Esophagus squamous epithelium (tissue), 5 donors: ENCODE data around the gene DIPK1C. TPM values are rescaled to one million over a fixed set of nuclear protein-coding genes. Genes with fewer than 3 reads are reported as not detected.

Source experiments
- DNase-seq: peaks from one replicate; lab custom pipeline; 2025; lab: John Stamatoyannopoulos, UW
- H3K27ac ChIP-seq, 4 donors: fragments of 200-600 bp; sonication (generic); one replicate each; pipeline ENCODE4 v1.5.1; 2016 to 2019; ENCODE audit warnings: mild to moderate bottlenecking in 1 of 4
- H3K27me3 ChIP-seq, 4 donors: fragments of 200-600 bp; sonication (generic); 1 replicate in 3 of 4; 2 replicates in 1 of 4; pipeline versions ENCODE4 v1.5.1 to v1.6.0; 2017 to 2021; ENCODE audit warnings: antibody characterized with exemption in 1 of 4
- H3K36me3 ChIP-seq, 3 donors: fragments of 200-600 bp; sonication (generic); one replicate each; pipeline ENCODE4 v1.5.1; 2016 to 2019
- H3K4me1 ChIP-seq, 3 donors: fragments of 200-600 bp; sonication (generic); one replicate each; pipeline ENCODE4 v1.5.1; 2017 to 2019
- H3K4me3 ChIP-seq, 4 donors: fragments of 200-600 bp; sonication (generic); 1 replicate in 3 of 4; 2 replicates in 1 of 4; pipeline ENCODE4 v1.5.1; 2016 to 2019; ENCODE audit warnings: mild to moderate bottlenecking in 2 of 4, moderate library complexity in 1 of 4
- H3K9me3 ChIP-seq, 3 donors: fragments of 200-600 bp; sonication (generic); one replicate each; pipeline ENCODE4 v1.5.1; 2016 to 2019
- CTCF ChIP-seq, 6 experiments: fragments of 450-650 bp in 4 of 6; fragments of 200-600 bp in 2 of 6; sonication (generic) in 2 of 6; IDR thresholded peaks; one replicate each; pipeline ENCODE4 v1.5.1; 2016 to 2019; ENCODE audit warnings: antibody characterized with exemption in 6 of 6, mild to moderate bottlenecking in 4 of 6, moderate library complexity in 4 of 6
- POLR2A ChIP-seq, 4 donors: fragments of 450-650 bp; IDR thresholded peaks; one replicate each; pipeline ENCODE4 v1.6.1; 2017; ENCODE audit warnings: antibody characterized with exemption in 4 of 4, mild to moderate bottlenecking in 4 of 4, moderate library complexity in 3 of 4
- WGBS, 2 donors: methylation state at CpG; one replicate each; pipeline ENCODE4 v1.1.5; 2018; 5-methylcytosine and 5-hydroxymethylcytosine counted together
- intact Hi-C: fragments of 100-400 bp; cut with DNase I; formaldehyde crosslinking; loops from one replicate; pipeline ENCODE4 v1.15.0; 2022
- total RNA-seq, 4 donors: library from RNA; depleted of rRNA; stranded (reverse); fragments of >200 nt; gene quantifications; one replicate each; pipeline ENCODE4 v1.1.0, GENCODE V29; 2016
- donor health status: DM: yes; HTN: yes; CAD: no.

Gene DIPK1C
- total RNA-seq, 4 donors from 2014 or later: not detected

- Histone ChIP-seq H3K4me3 (no peak overlapping the region), H3K36me3 (no peaks in the 10 kb centered on the region), H3K27me3 (peaks cover 0 to 6% (median 0%) of the 10 kb centered on the region in 4 donors), H3K4me1 (peaks cover 0 to 6% (median 0%) of the 10 kb centered on the region in 3 donors), H3K27ac (no peak overlapping the region), H3K9me3 (no peaks in the 10 kb centered on the region)
- no peak for DNase-seq
- TF ChIP-seq POLR2A (IDR thresholded peaks at IDR 0.05) (no peak), CTCF (IDR thresholded peaks at IDR 0.05) (no peak)
- intact Hi-C loops: no loop called here
- 85 to 91% methylated on average over 11 of the region's 11 CpGs for whole genome bisulfite sequencing, 2 donors
These were observed 25.6 kb upstream of the DIPK1C start for GRCh38 chr18:74482697-74483096.

- DNase-seq: no peak
- no peaks in the 10 kb centered on the region for H3K9me3 ChIP-seq
- intact Hi-C loops: no loop called here
- no peaks in the 10 kb centered on the region for H3K27me3 ChIP-seq
- WGBS, 2 donors: 72% methylated on average over 5 to 7 of the region's 7 CpGs
- no peaks in the 10 kb centered on the region for H3K36me3 ChIP-seq
- H3K4me1 ChIP-seq: peaks cover 0 to 10% (median 0%) of the 10 kb centered on the region in 3 donors
- TF ChIP-seq POLR2A (IDR thresholded peaks at IDR 0.05) (no peak), CTCF (IDR thresholded peaks at IDR 0.05) (no peak)
- H3K4me3 ChIP-seq: no peak overlapping the region
- H3K27ac ChIP-seq: no peak overlapping the region
These were observed 23.1 kb upstream of the DIPK1C start for GRCh38 chr18:74480149-74480651.

GRCh38 chr18:74479486-74480148, 22.5 kb upstream of the DIPK1C start:
- DNase-seq: no peak
- intact Hi-C loops: no loop called here
- TF ChIP-seq POLR2A (IDR thresholded peaks at IDR 0.05): no peak
- no peak for TF ChIP-seq CTCF (IDR thresholded peaks at IDR 0.05)
- no peaks in the 10 kb centered on the region for H3K36me3 ChIP-seq
- peaks cover 0 to 10% (median 0%) of the 10 kb centered on the region in 3 donors for H3K4me1 ChIP-seq
- H3K9me3 ChIP-seq: no peaks in the 10 kb centered on the region
- no peaks in the 10 kb centered on the region for H3K27me3 ChIP-seq
- no peak overlapping the region for H3K27ac ChIP-seq
- no peak overlapping the region for H3K4me3 ChIP-seq
- WGBS, 2 donors: 88 to 90% methylated on average over 13 to 15 of the region's 16 CpGs

DNA sequence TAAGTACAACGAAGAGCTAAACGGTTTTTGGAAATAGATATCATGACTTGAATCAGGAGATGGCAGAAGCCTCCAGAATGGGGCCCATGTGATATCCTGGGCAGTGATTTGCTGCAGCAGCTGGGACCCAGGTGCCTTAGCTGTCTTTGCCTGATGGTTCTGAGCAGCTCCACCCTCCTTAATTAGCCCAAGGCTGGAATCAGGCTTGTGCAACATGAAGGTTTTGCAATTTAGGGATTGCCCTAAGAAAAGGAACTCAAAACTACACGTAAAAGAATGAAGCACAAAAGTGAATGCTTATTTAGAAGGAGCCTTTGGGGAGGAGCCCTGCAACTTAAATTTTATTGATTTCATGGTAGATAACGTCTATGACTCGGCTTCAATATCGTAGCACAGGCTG, 21.8 kb upstream of the DIPK1C start:
- peaks cover 0 to 10% (median 0%) of the 10 kb centered on the region in 3 donors for H3K4me1 ChIP-seq
- no peaks in the 10 kb centered on the region for H3K27me3 ChIP-seq
- no peak for TF ChIP-seq CTCF (IDR thresholded peaks at IDR 0.05)
- TF ChIP-seq POLR2A (IDR thresholded peaks at IDR 0.05): no peak
- WGBS, 2 donors: 27 to 42% methylated on average over 6 of the region's 6 CpGs
- no peak overlapping the region for H3K27ac ChIP-seq
- no peak for DNase-seq
- no peak overlapping the region for H3K4me3 ChIP-seq
- intact Hi-C loops: no loop called here
- no peaks in the 10 kb centered on the region for H3K36me3 ChIP-seq
- H3K9me3 ChIP-seq: no peaks in the 10 kb centered on the region

DNA sequence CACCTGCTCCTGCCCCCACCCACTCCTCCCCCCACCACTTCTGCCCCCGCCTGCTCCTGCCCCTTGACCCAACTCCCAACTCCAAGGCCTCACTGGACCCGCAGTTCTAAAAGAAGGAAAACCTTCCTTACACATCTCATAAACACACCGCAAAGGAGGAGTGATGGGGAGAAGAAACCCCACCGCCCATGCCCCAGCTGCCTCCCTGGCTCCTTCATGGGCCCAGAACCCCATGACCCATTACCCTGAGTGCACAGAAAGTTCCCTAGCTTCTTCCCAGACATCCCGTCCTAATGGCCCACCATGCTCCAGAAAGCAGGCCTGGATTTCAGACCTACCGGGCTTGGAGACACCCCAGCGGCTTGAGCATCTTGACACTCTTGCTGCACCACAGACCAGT, 21.2 kb upstream of the DIPK1C start:
- H3K27me3 ChIP-seq: no peaks in the 10 kb centered on the region
- H3K27ac ChIP-seq: no peak overlapping the region
- no peak overlapping the region for H3K4me3 ChIP-seq
- WGBS, 2 donors: 86 to 100% methylated on average over 6 of the region's 7 CpGs
- no peaks in the 10 kb centered on the region for H3K36me3 ChIP-seq
- intact Hi-C loops: no loop called here
- peaks cover 0 to 10% (median 0%) of the 10 kb centered on the region in 3 donors for H3K4me1 ChIP-seq
- TF ChIP-seq POLR2A (IDR thresholded peaks at IDR 0.05): no peak
- TF ChIP-seq CTCF (IDR thresholded peaks at IDR 0.05): no peak
- no peak for DNase-seq
- no peaks in the 10 kb centered on the region for H3K9me3 ChIP-seq
